Activated CD4-positive, alpha-beta T cell treated with anti-CD3 and anti-CD28 coated beads for 36 hours (primary cell): Measurements from ENCODE around the gene SNRPD3. TPM values are rescaled to one million over a fixed set of nuclear protein-coding genes. Genes with fewer than 3 reads are reported as not detected.

ENCODE experiments used
- total RNA-seq, 2 experiments: library from RNA; stranded (reverse); gene quantifications; one replicate each; pipeline ENCODE4 v1.2.3, GENCODE V29; 2021

The SNRPD3 gene
- total RNA-seq, 2 experiments from 2014 or later: 156 to 232 TPM

Other genes with a start within 250 kb of the SNRPD3 start
- 10 to 100 TPM; 30.6 to 31.3 TPM for gene ADORA2A, start 128.4 kb upstream of the SNRPD3 start, total RNA-seq
- under 1 TPM; 0.16 to 0.28 TPM for gene UPB1, start 60.7 kb upstream of the SNRPD3 start, total RNA-seq
- 100 to 1,000 TPM; 109 to 124 TPM for gene GUCD1, start 861 bp upstream of the SNRPD3 start, total RNA-seq
- under 1 TPM; 0.56 to 0.98 TPM for gene LRRC75B, start 37.1 kb downstream of the SNRPD3 start, total RNA-seq
- gene GGT1, start 47.2 kb downstream of the SNRPD3 start, total RNA-seq: 10 to 100 TPM; 32.4 to 34.9 TPM
- gene PIWIL3, start 218.7 kb downstream of the SNRPD3 start, total RNA-seq: not detected